CD4-positive, alpha-beta T cell treated with Interleukin-12 subunit alpha and Interleukin-12 subunit beta, for 1 hour (primary cell): ENCODE results near the gene FAM156B.
"Not testable (repeated sequence)": the region's sequence is repeated elsewhere in the genome, so short reads cannot be mapped to it uniquely, and the experiment has no call there.

Source experiments
- DNase-seq: peaks from one replicate; pipeline ENCODE4 v3.0.0-alpha.2; 2020

Gene FAM156B

GRCh38 chrX:52930214-52930613, 33.1 kb downstream of the FAM156B start:
- DNase-seq = not testable (repeated sequence)

GRCh38 chrX:52933213-52933612, 36.1 kb downstream of the FAM156B start:
- DNase-seq = no peak

DNA sequence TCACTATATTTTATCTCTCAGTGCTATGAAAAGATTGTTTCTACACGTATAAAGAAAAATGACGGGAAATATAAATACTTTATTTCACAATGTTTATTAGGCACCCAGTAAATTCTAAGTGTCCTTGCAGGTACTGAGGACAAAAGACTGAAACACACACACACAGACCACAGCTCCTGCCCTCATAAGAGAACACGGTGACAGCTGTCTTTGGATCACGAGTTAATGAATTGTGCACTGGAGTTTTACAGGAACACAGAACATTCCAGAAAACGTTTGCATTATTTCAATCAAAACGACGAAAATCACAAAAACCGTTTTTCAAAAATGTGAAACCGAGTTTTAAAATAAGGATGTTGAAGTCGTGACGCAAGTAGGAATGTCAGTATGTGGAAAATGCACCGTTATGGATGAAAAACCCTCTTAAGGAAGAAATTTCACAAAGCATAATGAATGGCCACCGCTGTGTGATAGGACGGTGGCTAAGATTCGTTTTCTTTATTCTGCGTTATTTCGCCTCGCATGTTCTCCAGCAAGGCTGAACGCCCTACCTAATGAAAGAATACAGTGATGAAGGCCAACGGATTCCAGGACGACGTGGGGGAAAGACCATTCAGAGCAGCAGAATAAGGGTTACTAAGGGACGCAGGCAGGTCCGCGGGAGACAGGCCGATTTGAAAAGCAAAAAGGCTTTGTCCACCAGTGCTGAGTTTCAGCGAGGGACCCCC, 37.0 kb downstream of the FAM156B start:
- no peak for DNase-seq

DNA sequence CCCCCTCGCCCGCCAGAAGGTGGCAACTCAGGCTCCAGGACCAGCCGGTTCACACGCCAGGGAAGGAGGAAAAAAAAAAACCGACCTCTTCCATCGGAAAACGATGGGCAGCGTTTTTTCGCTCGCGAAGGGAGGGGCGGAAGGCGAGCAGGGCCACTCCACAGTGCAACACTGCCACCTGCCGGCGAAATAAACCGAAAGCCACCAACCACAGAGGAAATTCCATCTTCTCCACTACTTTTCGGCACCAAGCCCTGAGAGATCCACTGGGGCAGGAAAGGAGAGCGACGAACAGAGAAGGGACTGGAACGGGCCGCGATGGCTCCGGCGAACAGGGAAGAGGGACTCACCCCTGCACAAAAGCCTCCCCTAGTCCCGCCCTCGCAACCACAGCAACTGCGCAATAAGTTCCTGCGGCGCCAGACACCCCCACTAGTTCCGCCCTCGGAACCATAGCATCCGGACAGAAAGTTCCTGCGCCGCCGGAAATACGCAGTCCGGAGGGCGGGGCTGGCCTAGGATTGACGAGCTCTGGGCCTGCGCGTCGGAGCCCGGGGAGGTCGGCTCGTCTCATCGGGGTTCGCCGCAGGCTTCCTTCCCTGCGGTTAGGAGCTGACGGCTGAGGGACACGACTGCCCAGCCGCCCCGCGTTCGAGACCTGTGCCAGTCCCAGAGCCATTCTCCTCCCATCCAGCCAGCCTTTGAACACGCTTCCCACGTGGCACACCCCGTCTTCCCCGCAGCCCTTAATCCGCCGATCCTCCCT, 37.8 kb downstream of the FAM156B start:
- peak; percentile 92 for DNase-seq

DNA sequence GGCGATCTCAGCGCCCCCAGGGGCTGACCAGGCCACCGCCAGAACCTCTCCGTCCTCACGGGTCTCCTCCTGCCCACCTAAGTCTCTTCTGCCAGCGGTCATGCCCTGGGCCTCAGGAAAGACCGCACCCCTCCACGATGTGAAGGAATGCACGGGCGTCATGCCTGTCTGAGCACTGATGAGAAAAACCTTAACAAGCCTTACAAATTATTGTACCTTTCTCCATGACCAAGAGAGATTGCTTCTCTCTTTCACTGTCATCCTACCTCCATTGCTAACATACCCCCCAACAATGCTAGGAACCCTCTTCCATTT, 38.3 kb downstream of the FAM156B start:
- DNase-seq = not testable (repeated sequence)

GRCh38 chrX:52940704-52941103, 43.6 kb downstream of the FAM156B start:
- not testable (repeated sequence) for DNase-seq

- not testable (repeated sequence) for DNase-seq
Observed at GRCh38 chrX:52941728-52942127, 44.6 kb downstream of the FAM156B start.

GRCh38 chrX:52945838-52946494, 48.8 kb downstream of the FAM156B start:
- DNase-seq = not testable (repeated sequence)

DNA sequence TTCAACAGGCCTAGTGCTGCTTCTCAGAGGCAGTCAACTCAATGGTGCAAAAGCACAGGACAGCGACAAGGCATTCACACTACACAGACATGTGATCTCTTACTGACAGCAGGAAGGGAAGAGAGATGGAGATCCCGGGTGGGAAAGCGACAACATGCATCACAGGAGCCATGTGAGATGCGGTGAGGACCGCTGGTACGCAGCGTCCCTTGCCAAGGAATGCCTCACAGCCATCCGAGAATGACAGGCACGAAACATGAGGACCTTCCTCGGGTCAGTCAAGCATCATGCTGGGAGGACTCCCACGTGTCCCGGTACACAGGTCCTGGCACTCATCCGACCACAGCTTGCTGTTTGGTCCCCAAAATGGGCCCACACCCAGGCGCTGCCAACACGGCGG, 50.4 kb downstream of the FAM156B start:
- not testable (repeated sequence) for DNase-seq

DNA sequence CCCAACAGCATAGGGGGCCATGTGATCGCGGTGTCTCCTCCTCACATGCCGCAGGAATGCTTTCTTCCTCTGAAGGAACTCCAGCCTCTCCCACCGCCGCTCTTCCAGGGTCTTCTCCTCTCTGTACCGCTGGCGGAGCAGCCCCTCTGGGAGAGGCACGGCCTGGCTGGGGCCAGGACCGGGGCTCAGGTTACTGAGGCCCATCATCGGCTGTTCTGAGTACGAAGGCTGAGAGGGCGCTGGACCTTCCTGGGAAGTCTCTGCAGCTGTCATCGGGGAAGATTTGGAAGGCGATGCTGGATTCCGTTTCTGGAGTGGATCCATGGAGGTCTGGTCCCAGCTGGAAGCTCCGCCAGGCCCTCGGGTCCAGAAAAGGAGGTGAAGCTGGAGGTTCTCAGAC, 51.1 kb downstream of the FAM156B start:
- DNase-seq = not testable (repeated sequence)

- DNase-seq = not testable (repeated sequence)
Observed at GRCh38 chrX:52949325-52949724, 52.2 kb downstream of the FAM156B start.

DNA sequence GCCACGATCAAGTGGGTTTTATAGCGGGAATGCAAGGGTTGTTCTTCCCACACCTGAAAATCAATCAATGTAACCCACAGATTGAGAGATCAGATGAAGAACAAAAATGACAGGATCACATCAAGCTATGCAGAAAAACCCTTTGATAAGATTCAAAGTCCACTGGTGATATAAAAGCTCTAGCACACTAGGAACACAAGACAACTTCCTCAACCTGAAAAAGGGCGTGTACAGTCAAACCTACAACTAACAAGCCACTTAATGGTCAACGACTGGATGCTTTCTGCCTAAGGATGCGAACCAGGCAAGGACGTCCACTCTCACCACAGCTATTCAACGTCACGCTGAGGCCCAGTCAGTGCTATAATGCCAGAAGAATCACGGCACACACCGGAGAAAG, 52.8 kb downstream of the FAM156B start:
- not testable (repeated sequence) for DNase-seq
